Neuronal stem cell (in vitro differentiated cells): ENCODE measurements around the gene ARHGEF28.

Experiments used
- DNase-seq: peaks from one replicate; pipeline ENCODE4 v3.0.0-alpha.2; 2013; ENCODE audit warnings: low spot score
- H2AFZ ChIP-seq: one replicate; pipeline ENCODE4 v1.6.1; 2013; ENCODE audit warnings: mild to moderate bottlenecking, low read length, inconsistent platforms
- H2AK5ac ChIP-seq: 2 replicates; pipeline ENCODE4 v1.6.1; 2013; ENCODE audit warnings: low read depth, mild to moderate bottlenecking, inconsistent platforms, low read length, moderate library complexity, mixed read lengths
- H2BK120ac ChIP-seq: 2 replicates; pipeline ENCODE4 v1.6.1; 2013; ENCODE audit warnings: low read depth, mild to moderate bottlenecking, inconsistent platforms, low read length, moderate library complexity, mixed read lengths
- H2BK12ac ChIP-seq: one replicate; pipeline ENCODE4 v1.6.1; 2013; ENCODE audit warnings: low read length, inconsistent platforms
- H2BK15ac ChIP-seq: 2 replicates; pipeline ENCODE4 v1.6.1; 2013; ENCODE audit warnings: mild to moderate bottlenecking, low read length, inconsistent platforms, mixed read lengths
- H2BK5ac ChIP-seq: one replicate; pipeline ENCODE4 v1.6.1; 2013; ENCODE audit warnings: inconsistent platforms, mild to moderate bottlenecking, low read length, moderate library complexity
- H3K14ac ChIP-seq: one replicate; pipeline ENCODE4 v1.6.1; 2013; ENCODE audit warnings: low read length, inconsistent platforms
- H3K18ac ChIP-seq: 2 replicates; pipeline ENCODE4 v1.6.1; 2013; ENCODE audit warnings: low read length, inconsistent platforms
- H3K23ac ChIP-seq: 2 replicates; pipeline ENCODE4 v1.6.1; 2013; ENCODE audit warnings: low read depth, mild to moderate bottlenecking, mixed read lengths, low read length, inconsistent platforms; ENCODE audit not compliant: poor library complexity
- H3K27ac ChIP-seq: replicated peaks from 3 replicates; pipeline ENCODE4 v1.5.1; 2013; ENCODE audit warnings: low read length, inconsistent platforms
- H3K27me3 ChIP-seq, 3 experiments: 2 replicates each; pipeline ENCODE4 v1.6.1; 2013; ENCODE audit warnings: low read length in 3 of 3, mild to moderate bottlenecking in 2 of 3, inconsistent platforms in 1 of 3, low read depth in 1 of 3, mixed read lengths in 1 of 3, moderate library complexity in 1 of 3; ENCODE audit not compliant: control insufficient read depth in 3 of 3, insufficient read depth in 3 of 3
- H3K36me3 ChIP-seq, 2 donors: replicated peaks in 1 of 2; 2 replicates each; pipeline ENCODE4 v1.6.1; 2013; ENCODE audit warnings: low read length in 2 of 2; ENCODE audit not compliant: control insufficient read depth in 2 of 2, insufficient read depth in 2 of 2
- H3K4ac ChIP-seq: 2 replicates; pipeline ENCODE4 v1.6.1; 2013; ENCODE audit warnings: inconsistent platforms, mild to moderate bottlenecking, low read length, moderate library complexity
- H3K4me1 ChIP-seq, 2 donors: 1 replicate in 1 of 2; 2 replicates in 1 of 2; pipeline ENCODE4 v1.6.1; 2013; ENCODE audit warnings: low read length in 2 of 2, low read depth in 1 of 2; ENCODE audit not compliant: control insufficient read depth in 2 of 2, insufficient read depth in 1 of 2
- H3K4me2 ChIP-seq: one replicate; pipeline ENCODE4 v1.6.1; 2013; ENCODE audit warnings: mild to moderate bottlenecking, low read length, inconsistent platforms; ENCODE audit not compliant: insufficient read depth, poor library complexity, severe bottlenecking
- H3K4me3 ChIP-seq, 2 donors: 2 replicates each; pipeline ENCODE4 v1.5.1; 2013; ENCODE audit warnings: low read length in 2 of 2, mild to moderate bottlenecking in 2 of 2, inconsistent platforms in 1 of 2, moderate library complexity in 1 of 2
- H3K79me1 ChIP-seq: one replicate; pipeline ENCODE4 v1.6.1; 2013; ENCODE audit warnings: low read depth, mild to moderate bottlenecking, inconsistent platforms, low read length, moderate library complexity
- H3K9ac ChIP-seq: one replicate; pipeline ENCODE4 v1.6.1; 2013; ENCODE audit warnings: mild to moderate bottlenecking, low read depth, low read length, inconsistent platforms; ENCODE audit not compliant: poor library complexity
- H3K9me3 ChIP-seq, 2 donors: replicated peaks in 1 of 2; 2 replicates each; pipeline versions ENCODE3 to v1.6.1; 2013; ENCODE audit warnings: low read length in 2 of 2, mild to moderate bottlenecking in 2 of 2, inconsistent platforms in 1 of 2, low read depth in 1 of 2, mixed read lengths in 1 of 2, moderate library complexity in 1 of 2; ENCODE audit not compliant: control insufficient read depth in 2 of 2, insufficient read depth in 1 of 2
- H4K8ac ChIP-seq: one replicate; pipeline ENCODE4 v1.6.1; 2013; ENCODE audit warnings: low read depth, mild to moderate bottlenecking, inconsistent platforms, low read length, moderate library complexity
- H4K91ac ChIP-seq: one replicate; pipeline ENCODE4 v1.6.1; 2013; ENCODE audit warnings: low read length, low read depth, mild to moderate bottlenecking, inconsistent platforms; ENCODE audit not compliant: poor library complexity
- WGBS, 2 donors: extraction: QIAGEN DNeasy Blood & Tissue Kit; methylation state at CpG; one replicate each; pipeline ENCODE4 v1.1.7; 2013; ENCODE audit warnings: missing lambda C conversion rate in 2 of 2, mixed read lengths in 1 of 2; ENCODE audit not compliant: insufficient read length in 2 of 2, insufficient replicate concordance in 1 of 2; ENCODE audit errors: extremely low coverage in 2 of 2; 5-methylcytosine and 5-hydroxymethylcytosine counted together

Gene ARHGEF28

GRCh38 chr5:73729329-73729728, 103.3 kb downstream of the ARHGEF28 start:
- Histone ChIP-seq H3K27ac (no peak overlapping the region), H3K4me2 (no peak overlapping the region), H3K18ac (no peak overlapping the region), H3K23ac (no peak overlapping the region), H2BK120ac (no peak overlapping the region), H3K4me1 (peaks cover 0 to 1% of the 10 kb centered on the region in 2 donors), H4K91ac (no peak overlapping the region), H3K9ac (no peak overlapping the region), H2BK12ac (no peak overlapping the region), H3K4ac (no peak overlapping the region), H3K9me3 (no peaks in the 10 kb centered on the region), H3K4me3 (no peak overlapping the region), H3K27me3 (peaks cover 0 to 5% (median 0%) of the 10 kb centered on the region in 3 experiments), H3K36me3 (no peaks in the 10 kb centered on the region), H2BK15ac (no peak overlapping the region), H4K8ac (no peak overlapping the region), H2AFZ (no peak overlapping the region), H2BK5ac (no peak overlapping the region), H3K79me1 (no peaks in the 10 kb centered on the region), H2AK5ac (no peak overlapping the region), H3K14ac (no peak overlapping the region)
- no CpG with 5 or more reads among the region's 3 CpGs for WGBS, 2 donors
- no peak for DNase-seq

DNA sequence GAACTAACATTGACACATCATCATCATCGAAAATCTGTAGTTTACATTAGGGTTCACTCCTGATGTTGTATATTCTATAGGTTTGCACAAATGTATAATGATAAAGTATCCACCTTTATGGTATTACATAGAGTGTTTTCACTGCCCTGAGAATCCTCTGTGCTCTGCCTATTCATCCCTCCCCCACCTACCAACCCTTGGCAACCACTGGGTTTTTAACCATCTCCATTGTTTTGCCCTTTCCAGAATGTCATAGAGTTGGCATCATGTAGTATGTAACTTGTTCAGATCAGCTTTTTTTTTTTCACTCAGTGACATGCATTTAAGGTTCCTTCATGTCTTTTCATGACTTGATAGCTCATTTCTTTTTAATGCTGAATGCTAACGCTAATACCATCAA, 106.0 kb downstream of the ARHGEF28 start:
- Histone ChIP-seq H3K4me1 (peaks cover 0 to 1% of the 10 kb centered on the region in 2 donors), H3K9ac (no peak overlapping the region), H3K27me3 (no peaks in the 10 kb centered on the region), H3K27ac (no peak overlapping the region), H3K23ac (no peak overlapping the region), H3K9me3 (no peaks in the 10 kb centered on the region), H4K91ac (no peak overlapping the region), H2BK12ac (no peak overlapping the region), H3K14ac (no peak overlapping the region), H3K36me3 (no peaks in the 10 kb centered on the region), H2AK5ac (no peak overlapping the region), H3K79me1 (no peaks in the 10 kb centered on the region), H2BK120ac (no peak overlapping the region), H2AFZ (no peak overlapping the region), H3K4me2 (no peak overlapping the region), H3K18ac (no peak overlapping the region), H2BK15ac (no peak overlapping the region), H3K4ac (no peak overlapping the region), H4K8ac (no peak overlapping the region), H2BK5ac (no peak overlapping the region), H3K4me3 (no peak overlapping the region)
- WGBS, 2 donors: no CpG with 5 or more reads among the region's 2 CpGs
- DNase-seq: no peak

GRCh38 chr5:73733219-73733618, 107.2 kb downstream of the ARHGEF28 start:
- no peak overlapping the region for H2BK5ac ChIP-seq
- no peak overlapping the region for H2BK15ac ChIP-seq
- H3K18ac ChIP-seq: no peak overlapping the region
- no peak overlapping the region for H3K23ac ChIP-seq
- no peak overlapping the region for H3K9ac ChIP-seq
- H3K27ac ChIP-seq: no peak overlapping the region
- H3K79me1 ChIP-seq: no peaks in the 10 kb centered on the region
- no CpG with 5 or more reads among the region's 1 CpG for WGBS, 2 donors
- no peak for DNase-seq
- no peak overlapping the region for H4K8ac ChIP-seq
- H2BK12ac ChIP-seq: no peak overlapping the region
- no peak overlapping the region for H2AK5ac ChIP-seq
- H3K4me1 ChIP-seq: no peaks in the 10 kb centered on the region
- no peak overlapping the region for H3K4me3 ChIP-seq
- no peak overlapping the region for H4K91ac ChIP-seq
- no peak overlapping the region for H3K4ac ChIP-seq
- no peak overlapping the region for H2AFZ ChIP-seq
- no peaks in the 10 kb centered on the region for H3K9me3 ChIP-seq
- H3K4me2 ChIP-seq: no peak overlapping the region
- H3K14ac ChIP-seq: no peak overlapping the region
- no peaks in the 10 kb centered on the region for H3K36me3 ChIP-seq
- no peaks in the 10 kb centered on the region for H3K27me3 ChIP-seq
- no peak overlapping the region for H2BK120ac ChIP-seq

- Histone ChIP-seq H3K4me2 (no peak overlapping the region), H2BK5ac (no peak overlapping the region), H3K14ac (no peak overlapping the region), H2BK12ac (no peak overlapping the region), H2BK120ac (no peak overlapping the region), H3K79me1 (no peaks in the 10 kb centered on the region), H3K23ac (no peak overlapping the region), H3K9me3 (no peaks in the 10 kb centered on the region), H3K27me3 (no peaks in the 10 kb centered on the region), H3K36me3 (no peaks in the 10 kb centered on the region), H3K4me1 (no peaks in the 10 kb centered on the region), H4K8ac (no peak overlapping the region), H3K27ac (no peak overlapping the region), H3K9ac (no peak overlapping the region), H2AFZ (no peak overlapping the region), H2AK5ac (no peak overlapping the region), H2BK15ac (no peak overlapping the region), H4K91ac (no peak overlapping the region), H3K4ac (no peak overlapping the region), H3K18ac (no peak overlapping the region), H3K4me3 (no peak overlapping the region)
- no peak for DNase-seq
- WGBS, 2 donors: no CpG with 5 or more reads among the region's 4 CpGs
Measured at GRCh38 chr5:73735032-73735734, 109.2 kb downstream of the ARHGEF28 start.
